Measurements from ENCODE around the gene PPFIA1. TPM values are rescaled to one million over a fixed set of nuclear protein-coding genes. Genes with fewer than 3 reads are reported as not detected.

Gene PPFIA1
- 30.5 and 39.2 TPM in 2 replicates for total RNA-seq

GRCh38 chr11:70270104-70270876 is at the start of gene PPFIA1:
TSS of gene PPFIA1 (plus strand) at chr11:70270690. CDS start at chr11:70272173, 1,483 bp downstream.

GRCh38 chr11:70397983-70398833 is 127.7 kb downstream of the PPFIA1 start, which contains the start of gene CTTN:
TSS of gene CTTN (plus strand) at chr11:70398529. CDS start at chr11:70407298, 8,769 bp downstream.

Other genes starting within 250 kb of the PPFIA1 start
- gene ANO1, start 192.4 kb upstream of the PPFIA1 start, total RNA-seq = 0.83 TPM in 1 of 2 replicates, not detected in the other
- 43.6 and 48.8 TPM in 2 replicates for gene FADD, start 67.4 kb upstream of the PPFIA1 start, total RNA-seq
- 499 and 551 TPM in 2 replicates for gene CTTN, start 127.8 kb downstream of the PPFIA1 start, total RNA-seq